ENCODE results near the gene PRDM15. TPM values are rescaled to one million over a fixed set of nuclear protein-coding genes. Genes with fewer than 3 reads are reported as not detected.
A peak's percentile ranks its signal among the peaks of the same experiment; 100 is the strongest.

Gene PRDM15
- total and polyA plus RNA-seq, 2 experiments from 2014 or later, result 3.0 to 10.6 TPM

GRCh38 chr21:41827951-41828883, 50.9 kb downstream of the PRDM15 start:
- ATAC-seq (peak; percentile 23; the same call in 1 of the 3 replicates), DNase-seq (ENCODE audit: low spot score) (no peak)
- Histone ChIP-seq H3K9me2 (ENCODE audit: insufficient read depth) (0 out of 2 replicates have a peak, but pooled peaks cover 5% of the 10 kb centered on the region), H2AFZ (no peak overlapping the region), H4K20me1 (replicated peaks; ENCODE audit: insufficient read depth) (no peaks in the 10 kb centered on the region; the same call in none of the 2 replicates), H3K27me3 (ENCODE audit: insufficient read depth) (no peaks in the 10 kb centered on the region), H3K4me2 (no peak overlapping the region), H3K79me2 (replicated peaks; ENCODE audit: insufficient read depth) (no peaks in the 10 kb centered on the region), H3K27ac (ENCODE audit: low read depth) (no peak overlapping the region), H3K4me3 (no peak overlapping the region), H3K4me1 (ENCODE audit: insufficient read depth) (no peaks in the 10 kb centered on the region), H3K36me3 (ENCODE audit: insufficient read depth) (no peaks in the 10 kb centered on the region), H3F3A (replicated peaks; ENCODE audit: low read depth) (no peaks in the 10 kb centered on the region)
- peaks cover 5% of the 10 kb centered on the region for H3K27me3 Mint-ChIP-seq (ENCODE audit: insufficient read depth, low read depth, poor library complexity)
- H3K27ac Mint-ChIP-seq, result no peak overlapping the region
- TF ChIP-seq EZH2 (IDR thresholded peaks at IDR 0.05; ENCODE audit: low read depth, unreplicated experiment) (no peak), ETS1 (IDR thresholded peaks at IDR 0.05) (no peak), EZH2phosphoT487 (IDR thresholded peaks at IDR 0.05; ENCODE audit: unreplicated experiment) (no peak)
- H3K9me3 Mint-ChIP-seq, result no peaks in the 10 kb centered on the region
- no peaks in the 10 kb centered on the region; the same call in 2 of the 3 replicates for H3K36me3 Mint-ChIP-seq (ENCODE audit: low read depth)
- H3K4me1 Mint-ChIP-seq, result no peaks in the 10 kb centered on the region
- H3K4me3 Mint-ChIP-seq, result no peak overlapping the region

- H3K4me3 Mint-ChIP-seq, result no peak overlapping the region
- Histone ChIP-seq H3K4me1 (ENCODE audit: insufficient read depth) (no peaks in the 10 kb centered on the region), H3K4me2 (no peak overlapping the region), H3K4me3 (no peak overlapping the region), H3K79me2 (replicated peaks; ENCODE audit: insufficient read depth) (no peaks in the 10 kb centered on the region), H3K36me3 (ENCODE audit: insufficient read depth) (no peaks in the 10 kb centered on the region), H2AFZ (no peak overlapping the region), H3K27ac (ENCODE audit: low read depth) (no peak overlapping the region), H3K27me3 (ENCODE audit: insufficient read depth) (no peaks in the 10 kb centered on the region), H4K20me1 (replicated peaks; ENCODE audit: insufficient read depth) (no peaks in the 10 kb centered on the region; the same call in none of the 2 replicates), H3F3A (replicated peaks; ENCODE audit: low read depth) (no peaks in the 10 kb centered on the region), H3K9me2 (ENCODE audit: insufficient read depth) (0 out of 2 replicates have a peak, but pooled peaks cover 5% of the 10 kb centered on the region)
- no peak overlapping the region for H3K27ac Mint-ChIP-seq
- no peaks in the 10 kb centered on the region for H3K9me3 Mint-ChIP-seq
- peaks cover 2% of the 10 kb centered on the region for H3K27me3 Mint-ChIP-seq (ENCODE audit: insufficient read depth, low read depth, poor library complexity)
- DNase-seq (ENCODE audit: low spot score) (no peak), ATAC-seq (no peak)
- H3K36me3 Mint-ChIP-seq (ENCODE audit: low read depth), result no peaks in the 10 kb centered on the region; the same call in 2 of the 3 replicates
- H3K4me1 Mint-ChIP-seq, result peaks cover 7% of the 10 kb centered on the region
- TF ChIP-seq ZNF114 (CRISPR knock-in tag; IDR thresholded peaks at IDR 0.05), result no peak
- no peak for TF ChIP-seq EZH2phosphoT487 (IDR thresholded peaks at IDR 0.05; ENCODE audit: unreplicated experiment)
- no peak for TF ChIP-seq REST (IDR thresholded peaks at IDR 0.05; ENCODE audit: unreplicated experiment)
- TF ChIP-seq ZNF331 (CRISPR knock-in tag; IDR thresholded peaks at IDR 0.05; ENCODE audit: low read depth), result no peak
- TF ChIP-seq POLR2AphosphoS5 (IDR thresholded peaks at IDR 0.05; ENCODE audit: low read depth), result no peak
- no peak for TF ChIP-seq NANOG (IDR thresholded peaks at IDR 0.05; ENCODE audit: borderline replicate concordance)
- no peak for TF ChIP-seq CREB1 (CRISPR knock-in tag; IDR thresholded peaks at IDR 0.05; ENCODE audit: low read depth)
- TF ChIP-seq CTCF (conservative IDR thresholded peaks at IDR 0.05; ENCODE audit: low read depth in 2 of 2), result no peak
- no peak for TF ChIP-seq STAT1 (IDR thresholded peaks at IDR 0.05; ENCODE audit: unreplicated experiment)
- TF ChIP-seq ETS1 (IDR thresholded peaks at IDR 0.05), result no peak
- no peak for TF ChIP-seq EZH2 (IDR thresholded peaks at IDR 0.05; ENCODE audit: low read depth, unreplicated experiment)
- no peak for TF ChIP-seq JUNB (IDR thresholded peaks at IDR 0.05; ENCODE audit: unreplicated experiment)
These were observed 53.3 kb downstream of the PRDM15 start for GRCh38 chr21:41825881-41826280.

All from GM23338 (cell line).